Keratinocyte (primary cell): ENCODE measurements around the gene PIP5K1A. TPM values are rescaled to one million over a fixed set of nuclear protein-coding genes. Genes with fewer than 3 reads are reported as not detected.

Experiments used
- DNase-seq: peaks from one replicate; pipeline ENCODE4 v3.0.0-alpha.2; 2011; ENCODE audit warnings: low read depth, missing footprints, low spot score
- FAIRE-seq: peaks from 2 replicates; lab custom pipeline; 2011; peaks lifted over from hg19 to GRCh38; lab: Jason Lieb, UNC
- H2AFZ ChIP-seq: 2 replicates; pipeline ENCODE4 v1.6.0; 2012; ENCODE audit warnings: low read length, control low read depth, inconsistent platforms; ENCODE audit not compliant: control insufficient read depth
- H3K27ac ChIP-seq: 2 replicates; pipeline ENCODE4 v1.5.1; 2011; ENCODE audit warnings: low read length; ENCODE audit not compliant: control insufficient read depth, insufficient read depth
- H3K27me3 ChIP-seq: 3 replicates; pipeline ENCODE4 v1.6.0; 2011; ENCODE audit warnings: low read length; ENCODE audit not compliant: control insufficient read depth, insufficient read depth; ENCODE audit errors: extremely low read depth
- H3K36me3 ChIP-seq, 2 experiments: 2 replicates in 1 of 2; 3 replicates in 1 of 2; pipeline ENCODE4 v1.5.1; 2011; ENCODE audit warnings: low read length in 2 of 2, mild to moderate bottlenecking in 1 of 2; ENCODE audit not compliant: control insufficient read depth in 2 of 2, insufficient read depth in 2 of 2; ENCODE audit errors: extremely low read depth in 1 of 2
- H3K4me1 ChIP-seq: 3 replicates; pipeline ENCODE4 v1.5.1; 2011; ENCODE audit warnings: low read length; ENCODE audit not compliant: control insufficient read depth, insufficient read depth; ENCODE audit errors: extremely low read depth
- H3K4me2 ChIP-seq: 3 replicates; pipeline ENCODE4 v1.6.0; 2011; ENCODE audit warnings: low read depth, low read length; ENCODE audit not compliant: control insufficient read depth, insufficient read depth; ENCODE audit errors: extremely low read depth
- H3K4me3 ChIP-seq, 3 experiments: fragments of 200-600 bp in 1 of 3; sonication (generic) in 1 of 3; 2 replicates in 2 of 3; 3 replicates in 1 of 3; pipeline ENCODE4 v1.5.1; 2011 to 2016; ENCODE audit warnings: low read length in 3 of 3, mild to moderate bottlenecking in 3 of 3, control low read depth in 2 of 3, inconsistent platforms in 1 of 3, low read depth in 1 of 3, mixed read lengths in 1 of 3, mixed run types in 1 of 3, moderate library complexity in 1 of 3; ENCODE audit not compliant: control insufficient read depth in 2 of 3, insufficient read depth in 2 of 3; ENCODE audit errors: extremely low read depth in 1 of 3
- H3K79me2 ChIP-seq: 2 replicates; pipeline ENCODE4 v1.6.0; 2012; ENCODE audit warnings: low read length; ENCODE audit not compliant: control insufficient read depth, insufficient read depth
- H3K9ac ChIP-seq: 3 replicates; pipeline ENCODE4 v1.6.0; 2011; ENCODE audit warnings: low read length; ENCODE audit not compliant: control insufficient read depth, insufficient read depth; ENCODE audit errors: extremely low read depth
- H3K9me1 ChIP-seq: 3 replicates; pipeline ENCODE4 v1.6.0; 2011; ENCODE audit warnings: low read length; ENCODE audit not compliant: control insufficient read depth, insufficient read depth; ENCODE audit errors: extremely low read depth
- H3K9me3 ChIP-seq: 2 replicates; pipeline ENCODE4 v1.5.1; 2012; ENCODE audit warnings: low read depth, low read length; ENCODE audit not compliant: control insufficient read depth
- H4K20me1 ChIP-seq: 3 replicates; pipeline ENCODE4 v1.6.0; 2011; ENCODE audit warnings: low read length; ENCODE audit not compliant: control insufficient read depth, insufficient read depth; ENCODE audit errors: extremely low read depth
- CTCF ChIP-seq, 3 experiments: IDR thresholded peaks in 1 of 3; conservative IDR thresholded peaks in 1 of 3; optimal IDR thresholded peaks in 1 of 3; 2 replicates in 2 of 3; 3 replicates in 1 of 3; pipeline versions ENCODE3 to v1.5.1; 2011; ENCODE audit warnings: low read length in 3 of 3, mild to moderate bottlenecking in 3 of 3, moderate library complexity in 2 of 3, control low read depth in 1 of 3, inconsistent platforms in 1 of 3; ENCODE audit not compliant: insufficient read depth in 2 of 3; ENCODE audit errors: extremely low read depth in 1 of 3
- EZH2 ChIP-seq: IDR thresholded peaks from one replicate; pipeline ENCODE4 v1.6.1; 2012; ENCODE audit warnings: inconsistent platforms, mild to moderate bottlenecking, low read length, moderate library complexity
- dilution Hi-C: fragments of 300-500 bp; cut with MboI; formaldehyde crosslinking; loops from one replicate; pipeline ENCODE4 v1.7.0; 2020; ENCODE audit warnings: low sequenced_read_pairs; ENCODE audit not compliant: extremely low pct_ligation_motif_present
- polyA plus RNA-seq, 5 experiments: library from polyadenylated mRNA; depleted of rRNA in 3 of 5; stranded (reverse) in 3 of 5; stranded (forward) in 1 of 5; unstranded in 1 of 5; fragments of >200 nt; gene quantifications; 1 replicate in 1 of 5; 2 replicates in 3 of 5; 3 replicates in 1 of 5; pipeline versions ENCODE4 v1.2.1 to v1.2.3, GENCODE V29; 2011 to 2012; ENCODE audit warnings: missing spikeins in 2 of 5, low read depth in 1 of 5, low replicate concordance in 1 of 5

Gene PIP5K1A
- polyA plus RNA-seq, 1 donor (not counting 4 experiments of a cell fraction or from before 2014, with no cell fraction given): 124 TPM

GRCh38 chr1:151165738-151166504 is 32.4 kb upstream of the PIP5K1A start, which contains the start of the genes LYSMD1 and SCNM1:
Gene LYSMD1 (minus strand): TSS chr1:151165902. CDS start chr1:151165258, 644 bp downstream.
Gene SCNM1 (plus strand): TSS chr1:151166144. CDS start chr1:151166153, 9 bp downstream.
- dilution Hi-C loops: no loop called here
- peak within 1 kb of the TSS; percentile 88 for H2AFZ ChIP-seq
- H3K4me2 ChIP-seq: peak within 1 kb of the TSS; percentile 96
- no peaks in the 10 kb centered on the region for H4K20me1 ChIP-seq
- H3K9me3 ChIP-seq: no peaks in the 10 kb centered on the region
- H3K27me3 ChIP-seq: no peaks in the 10 kb centered on the region
- peaks cover 3 to 16% of the 10 kb centered on the region in 2 experiments for H3K36me3 ChIP-seq
- H3K79me2 ChIP-seq: peaks cover 18% of the 10 kb centered on the region
- H3K4me1 ChIP-seq: peaks cover 12% of the 10 kb centered on the region
- peak within 1 kb of the TSS; percentile 83 for H3K27ac ChIP-seq
- DNase-seq (peak; percentile 85), FAIRE-seq (peak; percentile 82)
- peak within 1 kb of the TSS; percentile 88 for H3K9ac ChIP-seq
- peak in 1 of 3 experiments; percentile 4 for TF ChIP-seq CTCF (optimal IDR thresholded peaks at IDR 0.05 in 1 of 3, IDR thresholded peaks at IDR 0.05 in 1 of 3, conservative IDR thresholded peaks at IDR 0.05 in 1 of 3; ENCODE audit: extremely low read depth in 1 of 3, insufficient read depth in 2 of 3, low read length in 3 of 3)
- no peak for TF ChIP-seq EZH2
- H3K9me1 ChIP-seq: peaks cover 2% of the 10 kb centered on the region
- H3K4me3 ChIP-seq: peak within 1 kb of the TSS; percentile 65 to 94 (median 68)

- DNase-seq: no peak
- no peak for FAIRE-seq
Measured at GRCh38 chr1:151166505-151166956, 31.8 kb upstream of the PIP5K1A start.

More at GRCh38 chr1:151166505-151166956, 31.8 kb upstream of the PIP5K1A start:
- Histone ChIP-seq H3K9me3 (no peaks in the 10 kb centered on the region), H2AFZ (peak overlapping the region; percentile 82), H3K4me1 (peaks cover 12% of the 10 kb centered on the region), H3K27me3 (no peaks in the 10 kb centered on the region), H4K20me1 (no peaks in the 10 kb centered on the region), H3K79me2 (peaks cover 18% of the 10 kb centered on the region), H3K9me1 (peaks cover 2% of the 10 kb centered on the region), H3K9ac (peak overlapping the region; percentile 88), H3K36me3 (peaks cover 3 to 14% of the 10 kb centered on the region in 2 experiments), H3K4me2 (peak overlapping the region; percentile 91), H3K4me3 (peak overlapping the region; percentile 65 to 94 (median 68)), H3K27ac (peak overlapping the region; percentile 83)
- dilution Hi-C loops: no loop called here
- TF ChIP-seq CTCF (optimal IDR thresholded peaks at IDR 0.05 in 1 of 3, IDR thresholded peaks at IDR 0.05 in 1 of 3, conservative IDR thresholded peaks at IDR 0.05 in 1 of 3; ENCODE audit: extremely low read depth in 1 of 3, insufficient read depth in 2 of 3, low read length in 3 of 3) (no peak), EZH2 (no peak)
